Activated T-cell treated with anti-CD3 and anti-CD28 coated beads for 4 hours (primary cell): ENCODE results near the gene GKN1.
A peak's percentile ranks its signal among the peaks of the same experiment; 100 is the strongest.
"Not testable (repeated sequence)": the region's sequence is repeated elsewhere in the genome, so short reads cannot be mapped to it uniquely, and the experiment has no call there.

Experiments used
- DNase-seq: peaks from one replicate; pipeline ENCODE4 v3.0.0-alpha.2; 2020

The GKN1 gene

GRCh38 chr2:68974251-68974650 is at the start of gene GKN1:
Gene GKN1 (plus strand): TSS chr2:68974636. CDS start chr2:68974678, 42 bp downstream.
- no peak for DNase-seq

GRCh38 chr2:68925295-68925896 is 49.0 kb upstream of the GKN1 start:
- peak; percentile 52 for DNase-seq

GRCh38 chr2:68926796-68927195 is 47.6 kb upstream of the GKN1 start:
- no peak for DNase-seq

GRCh38 chr2:68931149-68931711 is 43.2 kb upstream of the GKN1 start:
- DNase-seq, result no peak

- DNase-seq, result no peak
Observed at GRCh38 chr2:68931799-68932198, 42.6 kb upstream of the GKN1 start.

- no peak for DNase-seq
Observed at GRCh38 chr2:68932402-68932801, 42.0 kb upstream of the GKN1 start.

GRCh38 chr2:68934021-68934420 is 40.4 kb upstream of the GKN1 start:
- DNase-seq, result no peak

- no peak for DNase-seq
Observed at GRCh38 chr2:68935471-68935870, 39.0 kb upstream of the GKN1 start.

GRCh38 chr2:68936427-68936826 is 38.0 kb upstream of the GKN1 start:
- DNase-seq, result no peak

GRCh38 chr2:68936889-68937288 is 37.5 kb upstream of the GKN1 start:
- DNase-seq, result no peak

GRCh38 chr2:68937346-68938055 is 36.9 kb upstream of the GKN1 start:
- DNase-seq, result no peak

- DNase-seq, result no peak
Observed at GRCh38 chr2:68938938-68939337, 35.5 kb upstream of the GKN1 start.

- no peak for DNase-seq
Observed at GRCh38 chr2:68939962-68940361, 34.5 kb upstream of the GKN1 start.

- DNase-seq, result no peak
Observed at GRCh38 chr2:68940369-68940768, 34.1 kb upstream of the GKN1 start.

- no peak for DNase-seq
Observed at GRCh38 chr2:68942827-68943226, 31.6 kb upstream of the GKN1 start.

GRCh38 chr2:68943581-68944568 is 30.6 kb upstream of the GKN1 start:
- DNase-seq, result peak; percentile 57

- no peak for DNase-seq
Observed at GRCh38 chr2:68946117-68946516, 28.3 kb upstream of the GKN1 start.

- no peak for DNase-seq
Observed at GRCh38 chr2:68948710-68949109, 25.7 kb upstream of the GKN1 start.

- no peak for DNase-seq
Observed at GRCh38 chr2:68951899-68952298, 22.5 kb upstream of the GKN1 start.

GRCh38 chr2:68952887-68953521 is 21.4 kb upstream of the GKN1 start, which contains the start of gene GKN2:
Gene GKN2 (minus strand): TSS chr2:68952893. CDS start chr2:68952861, 32 bp downstream.
- DNase-seq, result no peak

GRCh38 chr2:68955432-68955831 is 19.0 kb upstream of the GKN1 start:
- DNase-seq, result not testable (repeated sequence)

GRCh38 chr2:68959001-68959400 is 15.4 kb upstream of the GKN1 start:
- DNase-seq, result no peak

- no peak for DNase-seq
Observed at GRCh38 chr2:68961380-68961779, 13.1 kb upstream of the GKN1 start.
